ENCODE results near the gene ZNF611. TPM values are rescaled to one million over a fixed set of nuclear protein-coding genes. Genes with fewer than 3 reads are reported as not detected.
A peak's percentile ranks its signal among the peaks of the same experiment; 100 is the strongest.
"Not testable (repeated sequence)": the region's sequence is repeated elsewhere in the genome, so short reads cannot be mapped to it uniquely, and the experiment has no call there.

ZNF611 gene
- polyA plus RNA-seq, 4 donors, result 2.2 to 16.0 (median 3.9) TPM

- H3K4me3 ChIP-seq (ENCODE audit: low read depth in 1 of 3, low read length in 3 of 3), result peak overlapping the region in 1 of 3 donors; percentile 37
- H3K4me1 ChIP-seq (ENCODE audit: control insufficient read depth in 3 of 3, insufficient read depth in 2 of 3, low read depth in 1 of 3, low read length in 2 of 3), result peaks cover 0 to 21% (median 0%) of the 10 kb centered on the region in 3 donors
- peaks cover 5 to 46% (median 10%) of the 10 kb centered on the region in 3 donors for H3K36me3 ChIP-seq (ENCODE audit: control insufficient read depth in 3 of 3, insufficient read depth in 2 of 3, low read depth in 1 of 3, low read length in 3 of 3)
- H3K27me3 ChIP-seq (ENCODE audit: control insufficient read depth in 3 of 3, insufficient read depth in 3 of 3, low read length in 3 of 3), result no peaks in the 10 kb centered on the region
- FAIRE-seq, result no peak
- peak in 1 of 2 donors; percentile 66 for DNase-seq
- H3K27ac ChIP-seq (ENCODE audit: low read depth in 1 of 3, low read length in 2 of 3), result peak overlapping the region in 1 of 3 donors; percentile 89
- peaks cover 0 to 19% of the 10 kb centered on the region in 2 donors for H3K9me3 ChIP-seq (ENCODE audit: control insufficient read depth in 2 of 2, insufficient read depth in 1 of 2, low read depth in 1 of 2, low read length in 1 of 2)
- 85 to 95% (median 87%) methylated on average over 23 of the region's 23 CpGs for WGBS, 3 donors
These were observed 9.9 kb downstream of the ZNF611 start for GRCh38 chr19:52724701-52725514.

GRCh38 chr19:52723907-52724598, 10.8 kb downstream of the ZNF611 start:
- not testable (repeated sequence) for FAIRE-seq

GRCh38 chr19:52722062-52723003, 12.5 kb downstream of the ZNF611 start:
- H3K27ac ChIP-seq (ENCODE audit: low read depth in 1 of 3, low read length in 2 of 3), result no peak overlapping the region
- H3K4me1 ChIP-seq (ENCODE audit: control insufficient read depth in 3 of 3, insufficient read depth in 2 of 3, low read depth in 1 of 3, low read length in 2 of 3), result peaks cover 0 to 21% (median 0%) of the 10 kb centered on the region in 3 donors
- 86 to 94% (median 87%) methylated on average over 7 of the region's 7 CpGs for WGBS, 3 donors
- no peak for DNase-seq
- peaks cover 0 to 19% of the 10 kb centered on the region in 2 donors for H3K9me3 ChIP-seq (ENCODE audit: control insufficient read depth in 2 of 2, insufficient read depth in 1 of 2, low read depth in 1 of 2, low read length in 1 of 2)
- H3K4me3 ChIP-seq (ENCODE audit: low read depth in 1 of 3, low read length in 3 of 3), result no peak overlapping the region
- H3K27me3 ChIP-seq (ENCODE audit: control insufficient read depth in 3 of 3, insufficient read depth in 3 of 3, low read length in 3 of 3), result no peaks in the 10 kb centered on the region
- FAIRE-seq, result no peak
- peaks cover 5 to 40% (median 5%) of the 10 kb centered on the region in 3 donors for H3K36me3 ChIP-seq (ENCODE audit: control insufficient read depth in 3 of 3, insufficient read depth in 2 of 3, low read depth in 1 of 3, low read length in 3 of 3)

More at GRCh38 chr19:52723907-52724598, 10.8 kb downstream of the ZNF611 start:
- peaks cover 0 to 19% of the 10 kb centered on the region in 2 donors for H3K9me3 ChIP-seq (ENCODE audit: control insufficient read depth in 2 of 2, insufficient read depth in 1 of 2, low read depth in 1 of 2, low read length in 1 of 2)
- H3K27ac ChIP-seq (ENCODE audit: low read depth in 1 of 3, low read length in 2 of 3), result peak overlapping the region in 1 of 3 donors; percentile 89
- H3K4me3 ChIP-seq (ENCODE audit: low read depth in 1 of 3, low read length in 3 of 3); H3K27me3 ChIP-seq (ENCODE audit: control insufficient read depth in 3 of 3, insufficient read depth in 3 of 3, low read length in 3 of 3): not testable (repeated sequence)
- peak in 1 of 2 donors; percentile 44 for DNase-seq
- WGBS, 3 donors, result 69 to 90% (median 85%) methylated on average over 9 of the region's 9 CpGs
- H3K4me1 ChIP-seq (ENCODE audit: control insufficient read depth in 3 of 3, insufficient read depth in 2 of 3, low read depth in 1 of 3, low read length in 2 of 3), result peaks cover 0 to 21% (median 0%) of the 10 kb centered on the region in 3 donors
- H3K36me3 ChIP-seq (ENCODE audit: control insufficient read depth in 3 of 3, insufficient read depth in 2 of 3, low read depth in 1 of 3, low read length in 3 of 3), result peaks cover 5 to 46% (median 10%) of the 10 kb centered on the region in 3 donors

- WGBS, 3 donors, result 97 to 98% (median 98%) methylated on average over 17 to 21 of the region's 21 CpGs
- not testable (repeated sequence) for H3K4me3 ChIP-seq (ENCODE audit: low read depth in 1 of 3, low read length in 3 of 3); DNase-seq; H3K27me3 ChIP-seq (ENCODE audit: control insufficient read depth in 3 of 3, insufficient read depth in 3 of 3, low read length in 3 of 3); H3K27ac ChIP-seq (ENCODE audit: low read depth in 1 of 3, low read length in 2 of 3); FAIRE-seq
- H3K4me1 ChIP-seq (ENCODE audit: control insufficient read depth in 3 of 3, insufficient read depth in 2 of 3, low read depth in 1 of 3, low read length in 2 of 3), result peaks cover 0 to 21% (median 0%) of the 10 kb centered on the region in 3 donors
- peaks cover 0 to 19% of the 10 kb centered on the region in 2 donors for H3K9me3 ChIP-seq (ENCODE audit: control insufficient read depth in 2 of 2, insufficient read depth in 1 of 2, low read depth in 1 of 2, low read length in 1 of 2)
- peaks cover 2 to 28% (median 4%) of the 10 kb centered on the region in 3 donors for H3K36me3 ChIP-seq (ENCODE audit: control insufficient read depth in 3 of 3, insufficient read depth in 2 of 3, low read depth in 1 of 3, low read length in 3 of 3)
These were observed 14.3 kb downstream of the ZNF611 start for GRCh38 chr19:52720541-52720940.

GRCh38 chr19:52716522-52716921, 18.3 kb downstream of the ZNF611 start:
- no peak overlapping the region for H3K27ac ChIP-seq (ENCODE audit: low read depth in 1 of 3, low read length in 2 of 3)
- H3K27me3 ChIP-seq (ENCODE audit: control insufficient read depth in 3 of 3, insufficient read depth in 3 of 3, low read length in 3 of 3), result no peaks in the 10 kb centered on the region
- peaks cover 0 to 22% of the 10 kb centered on the region in 2 donors for H3K9me3 ChIP-seq (ENCODE audit: control insufficient read depth in 2 of 2, insufficient read depth in 1 of 2, low read depth in 1 of 2, low read length in 1 of 2)
- no peaks in the 10 kb centered on the region for H3K4me1 ChIP-seq (ENCODE audit: control insufficient read depth in 3 of 3, insufficient read depth in 2 of 3, low read depth in 1 of 3, low read length in 2 of 3)
- 83 to 90% (median 83%) methylated on average over 1 of the region's 1 CpG for WGBS, 3 donors
- H3K4me3 ChIP-seq (ENCODE audit: low read depth in 1 of 3, low read length in 3 of 3), result no peak overlapping the region
- H3K36me3 ChIP-seq (ENCODE audit: control insufficient read depth in 3 of 3, insufficient read depth in 2 of 3, low read depth in 1 of 3, low read length in 3 of 3), result peaks cover 7 to 33% (median 11%) of the 10 kb centered on the region in 3 donors
- no peak for DNase-seq
- FAIRE-seq, result no peak

GRCh38 chr19:52715902-52716301, 18.9 kb downstream of the ZNF611 start:
- H3K4me1 ChIP-seq (ENCODE audit: control insufficient read depth in 3 of 3, insufficient read depth in 2 of 3, low read depth in 1 of 3, low read length in 2 of 3); DNase-seq; FAIRE-seq; H3K27ac ChIP-seq (ENCODE audit: low read depth in 1 of 3, low read length in 2 of 3); H3K4me3 ChIP-seq (ENCODE audit: low read depth in 1 of 3, low read length in 3 of 3); H3K27me3 ChIP-seq (ENCODE audit: control insufficient read depth in 3 of 3, insufficient read depth in 3 of 3, low read length in 3 of 3): not testable (repeated sequence)
- WGBS, 3 donors, result 50 to 92% (median 58%) methylated on average over 4 of the region's 4 CpGs
- Histone ChIP-seq H3K36me3 (ENCODE audit: control insufficient read depth in 3 of 3, insufficient read depth in 2 of 3, low read depth in 1 of 3, low read length in 3 of 3) (peaks cover 5 to 33% (median 13%) of the 10 kb centered on the region in 3 donors), H3K9me3 (ENCODE audit: control insufficient read depth in 2 of 2, insufficient read depth in 1 of 2, low read depth in 1 of 2, low read length in 1 of 2) (peaks cover 0 to 16% of the 10 kb centered on the region in 2 donors)

GRCh38 chr19:52715330-52715729, 19.5 kb downstream of the ZNF611 start:
- FAIRE-seq; DNase-seq; H3K27me3 ChIP-seq (ENCODE audit: control insufficient read depth in 3 of 3, insufficient read depth in 3 of 3, low read length in 3 of 3); H3K27ac ChIP-seq (ENCODE audit: low read depth in 1 of 3, low read length in 2 of 3); H3K4me1 ChIP-seq (ENCODE audit: control insufficient read depth in 3 of 3, insufficient read depth in 2 of 3, low read depth in 1 of 3, low read length in 2 of 3); H3K4me3 ChIP-seq (ENCODE audit: low read depth in 1 of 3, low read length in 3 of 3): not testable (repeated sequence)
- 85 to 94% (median 92%) methylated on average over 5 of the region's 5 CpGs for WGBS, 3 donors
- H3K36me3 ChIP-seq (ENCODE audit: control insufficient read depth in 3 of 3, insufficient read depth in 2 of 3, low read depth in 1 of 3, low read length in 3 of 3), result peaks cover 4 to 32% (median 18%) of the 10 kb centered on the region in 3 donors
- peaks cover 0 to 10% of the 10 kb centered on the region in 2 donors for H3K9me3 ChIP-seq (ENCODE audit: control insufficient read depth in 2 of 2, insufficient read depth in 1 of 2, low read depth in 1 of 2, low read length in 1 of 2)

All from small intestine (tissue), 7 donors.